ENCODE measurements around the gene GABRP.

DNA sequence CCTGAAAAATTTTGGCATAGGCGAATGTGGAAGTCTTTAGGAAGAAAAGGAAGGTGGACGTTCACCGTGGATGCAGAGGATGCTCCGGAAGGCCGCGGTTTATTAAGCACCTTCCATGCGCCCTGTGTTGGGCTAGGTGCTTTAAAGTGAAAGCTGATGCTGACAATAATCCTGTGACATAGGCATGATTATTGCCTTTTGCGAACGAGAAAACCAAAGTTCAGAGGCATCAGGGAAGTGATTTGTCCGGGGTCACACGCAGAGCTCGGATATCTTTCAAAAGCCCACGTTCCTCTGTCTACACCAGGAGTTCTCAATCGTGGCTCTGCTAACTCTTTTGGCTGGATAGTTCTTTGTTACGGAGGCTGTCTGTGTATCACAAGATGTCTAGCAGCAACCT, 12.0 kb upstream of the GABRP start:
- TF ChIP-seq, protein P1, sequence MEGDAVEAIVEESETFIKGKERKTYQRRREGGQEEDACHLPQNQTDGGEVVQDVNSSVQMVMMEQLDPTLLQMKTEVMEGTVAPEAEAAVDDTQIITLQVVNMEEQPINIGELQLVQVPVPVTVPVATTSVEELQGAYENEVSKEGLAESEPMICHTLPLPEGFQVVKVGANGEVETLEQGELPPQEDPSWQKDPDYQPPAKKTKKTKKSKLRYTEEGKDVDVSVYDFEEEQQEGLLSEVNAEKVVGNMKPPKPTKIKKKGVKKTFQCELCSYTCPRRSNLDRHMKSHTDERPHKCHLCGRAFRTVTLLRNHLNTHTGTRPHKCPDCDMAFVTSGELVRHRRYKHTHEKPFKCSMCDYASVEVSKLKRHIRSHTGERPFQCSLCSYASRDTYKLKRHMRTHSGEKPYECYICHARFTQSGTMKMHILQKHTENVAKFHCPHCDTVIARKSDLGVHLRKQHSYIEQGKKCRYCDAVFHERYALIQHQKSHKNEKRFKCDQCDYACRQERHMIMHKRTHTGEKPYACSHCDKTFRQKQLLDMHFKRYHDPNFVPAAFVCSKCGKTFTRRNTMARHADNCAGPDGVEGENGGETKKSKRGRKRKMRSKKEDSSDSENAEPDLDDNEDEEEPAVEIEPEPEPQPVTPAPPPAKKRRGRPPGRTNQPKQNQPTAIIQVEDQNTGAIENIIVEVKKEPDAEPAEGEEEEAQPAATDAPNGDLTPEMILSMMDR (IDR thresholded peaks at IDR 0.05 in 8 of 11, conservative IDR thresholded peaks at IDR 0.05 in 3 of 11): no peak
- TF ChIP-seq POLR2AphosphoS5 (IDR thresholded peaks at IDR 0.05) (no peak), POLR2A (IDR thresholded peaks at IDR 0.05) (no peak)

All from spleen (tissue), 7 donors.